HepG2 (cell line): ENCODE data around the gene CNPY4. TPM values are rescaled to one million over a fixed set of nuclear protein-coding genes. Genes with fewer than 3 reads are reported as not detected.

Experiments used
- CEBPB ChIP-seq: IDR thresholded peaks from 2 replicates; pipeline ENCODE4 v1.6.1; 2011; ENCODE audit warnings: low read depth, low read length, improper control_type of control experiment, borderline replicate concordance
- DRAP1 ChIP-seq: IDR thresholded peaks from 2 replicates; pipeline ENCODE4 v1.6.1; 2016; ENCODE audit warnings: missing genetic modification reagents, missing compliant biosample characterization
- GABPB1 ChIP-seq: IDR thresholded peaks from 2 replicates; pipeline ENCODE4 v1.6.1; 2016; ENCODE audit warnings: mild to moderate bottlenecking, missing genetic modification reagents, moderate library complexity, missing compliant biosample characterization
- HNF1A ChIP-seq, 2 experiments: sonication (generic) in 1 of 2; formaldehyde crosslinking in 1 of 2; IDR thresholded peaks; 2 replicates each; pipeline versions ENCODE4 v1.4.0 to v1.6.1; 2016 to 2020; ENCODE audit warnings: borderline replicate concordance in 1 of 2, low read depth in 1 of 2, mild to moderate bottlenecking in 1 of 2, missing genetic modification reagents in 1 of 2
- MATR3 ChIP-seq: sonication (generic); formaldehyde crosslinking; IDR thresholded peaks from 2 replicates; pipeline ENCODE4 v1.4.0; 2020; ENCODE audit warnings: missing genetic modification reagents
- NFKB2 ChIP-seq: sonication (generic); formaldehyde crosslinking; IDR thresholded peaks from 2 replicates; pipeline ENCODE4 v1.4.0; 2020; ENCODE audit warnings: missing genetic modification reagents, borderline replicate concordance
- POGK ChIP-seq: sonication (generic); formaldehyde crosslinking; conservative IDR thresholded peaks from 2 replicates; pipeline ENCODE4 v1.8.0; 2022; ENCODE audit warnings: mild to moderate bottlenecking, moderate library complexity, missing genetic modification reagents
- SAP130 ChIP-seq: IDR thresholded peaks from 2 replicates; pipeline ENCODE4 v1.6.1; 2016; ENCODE audit warnings: low read depth
- ZBTB7A ChIP-seq: sonication (generic); formaldehyde crosslinking; IDR thresholded peaks from 2 replicates; pipeline ENCODE4 v1.8.0; 2022; ENCODE audit warnings: mild to moderate bottlenecking, missing genetic modification reagents
- ZFX ChIP-seq: sonication (generic); formaldehyde crosslinking; IDR thresholded peaks from 2 replicates; pipeline ENCODE4 v1.4.0; 2020; ENCODE audit warnings: mild to moderate bottlenecking, low read depth, missing genetic modification reagents, moderate library complexity
- ZNF224 ChIP-seq: sonication (generic); formaldehyde crosslinking; IDR thresholded peaks from 2 replicates; pipeline ENCODE4 v1.5.0; 2020; ENCODE audit warnings: mild to moderate bottlenecking, missing genetic modification reagents
- ZNF605 ChIP-seq: sonication (generic); formaldehyde crosslinking; IDR thresholded peaks from 2 replicates; pipeline ENCODE4 v1.8.0; 2022; ENCODE audit warnings: mild to moderate bottlenecking, missing genetic modification reagents
- ZNF878 ChIP-seq: sonication (generic); formaldehyde crosslinking; IDR thresholded peaks from 2 replicates; pipeline ENCODE4 v1.8.1; 2023; ENCODE audit warnings: mild to moderate bottlenecking, missing genetic modification reagents, moderate library complexity
- polyA plus RNA-seq, 8 experiments: library from polyadenylated mRNA; depleted of rRNA in 3 of 8; stranded (reverse) in 7 of 8; unstranded in 1 of 8; fragments of >200 nt; fragmentation: Illumina TruSeq in 4 of 8; extraction: Trizol in 4 of 8; gene quantifications; 2 replicates each; pipeline versions ENCODE4 v1.2.1 to v1.2.3, GENCODE V29; 2011 to 2016; ENCODE audit warnings: low read depth in 4 of 8, missing spikeins in 1 of 8, mixed read lengths in 1 of 8; ENCODE audit not compliant: insufficient read depth in 1 of 8
- total RNA-seq, 5 experiments: library from RNA; depleted of rRNA; stranded (reverse); fragments of >200 nt; fragmentation: Illumina TruSeq; extraction: Trizol; gene quantifications; 2 replicates each; pipeline ENCODE4 v1.2.3, GENCODE V29; 2016; ENCODE audit warnings: low read depth in 1 of 5
- TF ChIP-seq, protein P1 (sequence below): sonication (generic); formaldehyde crosslinking; IDR thresholded peaks from 2 replicates; pipeline ENCODE4 v1.4.0; 2020; ENCODE audit warnings: missing genetic modification reagents, borderline replicate concordance
- TF ChIP-seq, protein P2 (sequence below): IDR thresholded peaks from 2 replicates; pipeline ENCODE4 v1.6.1; 2012; ENCODE audit warnings: inconsistent platforms
- TF ChIP-seq, protein P3 (sequence below): sonication (generic); formaldehyde crosslinking; IDR thresholded peaks from 2 replicates; pipeline ENCODE4 v1.8.0; 2022; ENCODE audit warnings: mild to moderate bottlenecking, missing genetic modification reagents, moderate library complexity
- TF ChIP-seq, protein P4 (sequence below): sonication (generic); formaldehyde crosslinking; IDR thresholded peaks from 2 replicates; pipeline ENCODE4 v1.5.0; 2020; ENCODE audit warnings: mild to moderate bottlenecking, low read depth, missing genetic modification reagents, borderline replicate concordance

The CNPY4 gene
- total and polyA plus RNA-seq, 2 of the 13 experiments (the other 11 are each of a cell fraction or from before 2014, with no cell fraction given) = 6.2 to 12.7 TPM

GRCh38 chr7:100088621-100089457, 30.6 kb upstream of the CNPY4 start, which contains the start of gene COPS6 (continued):
- no peak for TF ChIP-seq MATR3 (CRISPR knock-in tag)
- TF ChIP-seq, protein P1, sequence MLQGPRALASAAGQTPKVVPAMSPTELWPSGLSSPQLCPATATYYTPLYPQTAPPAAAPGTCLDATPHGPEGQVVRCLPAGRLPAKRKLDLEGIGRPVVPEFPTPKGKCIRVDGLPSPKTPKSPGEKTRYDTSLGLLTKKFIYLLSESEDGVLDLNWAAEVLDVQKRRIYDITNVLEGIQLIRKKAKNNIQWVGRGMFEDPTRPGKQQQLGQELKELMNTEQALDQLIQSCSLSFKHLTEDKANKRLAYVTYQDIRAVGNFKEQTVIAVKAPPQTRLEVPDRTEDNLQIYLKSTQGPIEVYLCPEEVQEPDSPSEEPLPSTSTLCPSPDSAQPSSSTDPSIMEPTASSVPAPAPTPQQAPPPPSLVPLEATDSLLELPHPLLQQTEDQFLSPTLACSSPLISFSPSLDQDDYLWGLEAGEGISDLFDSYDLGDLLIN (CRISPR knock-in tag) = 0 out of 2 replicates have a peak, but pooled peaks have one; percentile 66
- no peak; the same call in none of the 2 replicates for TF ChIP-seq ZBTB7A (CRISPR knock-in tag)
- TF ChIP-seq ZFX = peak; percentile 97
- TF ChIP-seq, protein P2, sequence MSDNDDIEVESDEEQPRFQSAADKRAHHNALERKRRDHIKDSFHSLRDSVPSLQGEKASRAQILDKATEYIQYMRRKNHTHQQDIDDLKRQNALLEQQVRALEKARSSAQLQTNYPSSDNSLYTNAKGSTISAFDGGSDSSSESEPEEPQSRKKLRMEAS = peak; percentile 98
- TF ChIP-seq POGK (CRISPR knock-in tag) = peak; percentile 93; the same call in 1 of the 2 replicates
- peak; percentile 90 for TF ChIP-seq GABPB1
- peak; percentile 95 for TF ChIP-seq NFKB2
- TF ChIP-seq ZNF605 (CRISPR knock-in tag) = peak; percentile 54; the same call in 1 of the 2 replicates
- TF ChIP-seq HNF1A (IDR thresholded peaks at IDR 0.05; ENCODE audit: low read depth) = no peak
- peak; percentile 87 for TF ChIP-seq HNF1A (CRISPR knock-in tag; IDR thresholded peaks at IDR 0.05; ENCODE audit: borderline replicate concordance)
- TF ChIP-seq, protein P3, sequence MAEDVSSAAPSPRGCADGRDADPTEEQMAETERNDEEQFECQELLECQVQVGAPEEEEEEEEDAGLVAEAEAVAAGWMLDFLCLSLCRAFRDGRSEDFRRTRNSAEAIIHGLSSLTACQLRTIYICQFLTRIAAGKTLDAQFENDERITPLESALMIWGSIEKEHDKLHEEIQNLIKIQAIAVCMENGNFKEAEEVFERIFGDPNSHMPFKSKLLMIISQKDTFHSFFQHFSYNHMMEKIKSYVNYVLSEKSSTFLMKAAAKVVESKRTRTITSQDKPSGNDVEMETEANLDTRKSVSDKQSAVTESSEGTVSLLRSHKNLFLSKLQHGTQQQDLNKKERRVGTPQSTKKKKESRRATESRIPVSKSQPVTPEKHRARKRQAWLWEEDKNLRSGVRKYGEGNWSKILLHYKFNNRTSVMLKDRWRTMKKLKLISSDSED (CRISPR knock-in tag) = peak; percentile 85
- TF ChIP-seq ZNF878 = peak; percentile 95
- peak; percentile 73; the same call in 1 of the 2 replicates for TF ChIP-seq ZNF224 (CRISPR knock-in tag)
- TF ChIP-seq SAP130 (CRISPR knock-in tag) = peak; percentile 97
- TF ChIP-seq, protein P4, sequence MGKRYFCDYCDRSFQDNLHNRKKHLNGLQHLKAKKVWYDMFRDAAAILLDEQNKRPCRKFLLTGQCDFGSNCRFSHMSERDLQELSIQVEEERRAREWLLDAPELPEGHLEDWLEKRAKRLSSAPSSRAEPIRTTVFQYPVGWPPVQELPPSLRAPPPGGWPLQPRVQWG (CRISPR knock-in tag) = no peak
- TF ChIP-seq DRAP1 = peak; percentile 83
- TF ChIP-seq CEBPB = no peak
